Measurements from ENCODE around the gene ZNF516.

- TF ChIP-seq POLR2AphosphoS5 (IDR thresholded peaks at IDR 0.05; ENCODE audit: low read depth, low read length) (no peak), SIN3A (IDR thresholded peaks at IDR 0.05; ENCODE audit: borderline replicate concordance, insufficient read depth, low read length) (no peak), TAF1 (IDR thresholded peaks at IDR 0.05; ENCODE audit: borderline replicate concordance, insufficient read depth, low read length) (no peak)
- TF ChIP-seq, protein P1, sequence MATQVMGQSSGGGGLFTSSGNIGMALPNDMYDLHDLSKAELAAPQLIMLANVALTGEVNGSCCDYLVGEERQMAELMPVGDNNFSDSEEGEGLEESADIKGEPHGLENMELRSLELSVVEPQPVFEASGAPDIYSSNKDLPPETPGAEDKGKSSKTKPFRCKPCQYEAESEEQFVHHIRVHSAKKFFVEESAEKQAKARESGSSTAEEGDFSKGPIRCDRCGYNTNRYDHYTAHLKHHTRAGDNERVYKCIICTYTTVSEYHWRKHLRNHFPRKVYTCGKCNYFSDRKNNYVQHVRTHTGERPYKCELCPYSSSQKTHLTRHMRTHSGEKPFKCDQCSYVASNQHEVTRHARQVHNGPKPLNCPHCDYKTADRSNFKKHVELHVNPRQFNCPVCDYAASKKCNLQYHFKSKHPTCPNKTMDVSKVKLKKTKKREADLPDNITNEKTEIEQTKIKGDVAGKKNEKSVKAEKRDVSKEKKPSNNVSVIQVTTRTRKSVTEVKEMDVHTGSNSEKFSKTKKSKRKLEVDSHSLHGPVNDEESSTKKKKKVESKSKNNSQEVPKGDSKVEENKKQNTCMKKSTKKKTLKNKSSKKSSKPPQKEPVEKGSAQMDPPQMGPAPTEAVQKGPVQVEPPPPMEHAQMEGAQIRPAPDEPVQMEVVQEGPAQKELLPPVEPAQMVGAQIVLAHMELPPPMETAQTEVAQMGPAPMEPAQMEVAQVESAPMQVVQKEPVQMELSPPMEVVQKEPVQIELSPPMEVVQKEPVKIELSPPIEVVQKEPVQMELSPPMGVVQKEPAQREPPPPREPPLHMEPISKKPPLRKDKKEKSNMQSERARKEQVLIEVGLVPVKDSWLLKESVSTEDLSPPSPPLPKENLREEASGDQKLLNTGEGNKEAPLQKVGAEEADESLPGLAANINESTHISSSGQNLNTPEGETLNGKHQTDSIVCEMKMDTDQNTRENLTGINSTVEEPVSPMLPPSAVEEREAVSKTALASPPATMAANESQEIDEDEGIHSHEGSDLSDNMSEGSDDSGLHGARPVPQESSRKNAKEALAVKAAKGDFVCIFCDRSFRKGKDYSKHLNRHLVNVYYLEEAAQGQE (IDR thresholded peaks at IDR 0.05; ENCODE audit: insufficient read depth in 1 of 2, low read depth in 2 of 2, low read length in 2 of 2): no peak
Measured at GRCh38 chr18:76389716-76390115, 105.3 kb downstream of the ZNF516 start.
